Panc1 (cell line): ENCODE data around the gene GUCY1A1. TPM values are rescaled to one million over a fixed set of nuclear protein-coding genes. Genes with fewer than 3 reads are reported as not detected.

Experiments used
- ATAC-seq: fragments of 200-7000 bp; cut with Tn5 transposase; 2 replicates; pipeline ENCODE4 v1.9.1; 2020; ENCODE audit warnings: mild to moderate bottlenecking, moderate library complexity
- BruUV-seq: library from RNA; stranded (reverse); fragments of 400-500 nt; replicated peaks from 2 replicates; lab custom pipeline; 2021; lab: Mats Ljungman, UMichigan
- CTCF ChIA-PET: fragments of 300-600 bp; sonication (Branson Sonifier 250); formaldehyde crosslinking; loops from one replicate; lab custom pipeline; 2022; ENCODE audit warnings: antibody characterized with exemption; lab: Charles Lee
- POLR2A ChIA-PET: fragments of 300-600 bp; sonication (Branson Sonifier 250); formaldehyde crosslinking; loops from one replicate; lab custom pipeline; 2022; ENCODE audit warnings: antibody characterized with exemption; lab: Charles Lee
- DNase-seq: peaks from one replicate; pipeline ENCODE4 v3.0.0-alpha.2; 2010; ENCODE audit warnings: low read depth, low spot score
- H3K27ac ChIP-seq: 2 replicates; pipeline ENCODE4 v1.5.1; 2011; ENCODE audit warnings: mild to moderate bottlenecking, low read length, inconsistent platforms
- H3K27me3 ChIP-seq: fragments of 200-500 bp; sonication (Bioruptor generic); 2 replicates; pipeline ENCODE4 v1.6.0; 2014; ENCODE audit warnings: low read length, inconsistent platforms; ENCODE audit not compliant: control insufficient read depth, insufficient read depth
- H3K36me3 ChIP-seq: fragments of 200-500 bp; sonication (Bioruptor generic); 2 replicates; pipeline ENCODE4 v1.5.1; 2014; ENCODE audit warnings: inconsistent platforms, mild to moderate bottlenecking, low read length, moderate library complexity; ENCODE audit not compliant: control insufficient read depth, insufficient read depth
- H3K4me1 ChIP-seq: 2 replicates; pipeline ENCODE4 v1.5.1; 2011; ENCODE audit warnings: inconsistent platforms, mild to moderate bottlenecking, low read length, moderate library complexity; ENCODE audit not compliant: control insufficient read depth, insufficient read depth
- H3K4me3 ChIP-seq, 2 experiments: 2 replicates each; pipeline ENCODE4 v1.5.1; 2011 to 2012; ENCODE audit warnings: low read depth in 2 of 2, low read length in 2 of 2, mild to moderate bottlenecking in 2 of 2, inconsistent platforms in 1 of 2, moderate library complexity in 1 of 2
- H3K9me3 ChIP-seq: fragments of 200-500 bp; sonication (Bioruptor generic); 2 replicates; pipeline ENCODE4 v1.5.1; 2014; ENCODE audit warnings: low read depth, mild to moderate bottlenecking, inconsistent platforms, low read length, moderate library complexity; ENCODE audit not compliant: control insufficient read depth, insufficient read depth
- POLR2AphosphoS5 ChIP-seq: IDR thresholded peaks from 2 replicates; pipeline ENCODE4 v1.6.1; 2012; ENCODE audit warnings: mild to moderate bottlenecking, low read depth, low read length, moderate library complexity
- REST ChIP-seq, 2 experiments: IDR thresholded peaks; 2 replicates each; pipeline ENCODE4 v1.6.1; 2011 to 2012; ENCODE audit warnings: low read depth in 2 of 2, control low read depth in 1 of 2, low read length in 1 of 2, mild to moderate bottlenecking in 1 of 2, moderate library complexity in 1 of 2; ENCODE audit not compliant: insufficient read depth in 1 of 2
- SIN3A ChIP-seq: IDR thresholded peaks from 2 replicates; pipeline ENCODE4 v1.6.1; 2012; ENCODE audit warnings: low read depth, mild to moderate bottlenecking, low read length, moderate library complexity, borderline replicate concordance; ENCODE audit not compliant: insufficient read depth
- TCF7L2 ChIP-seq: IDR thresholded peaks from 2 replicates; pipeline ENCODE4 v1.6.1; 2011; ENCODE audit warnings: mild to moderate bottlenecking, low read depth, low read length, inconsistent platforms
- in situ Hi-C: cut with HindIII; loops from 2 replicates; pipeline ENCODE4 v1.10.0; 2016; ENCODE audit warnings: low sequenced_read_pairs, low pct_unique_long_range_greater_than_20kb
- intact Hi-C: fragments of 100-400 bp; cut with micrococcal nuclease; formaldehyde crosslinking; loops from one replicate; pipeline ENCODE4 v1.10.0; 2022; ENCODE audit not compliant: unreplicated experiment
- total RNA-seq: library from RNA; stranded (reverse); gene quantifications from one replicate; pipeline ENCODE4 v1.2.1, GENCODE V29; 2021; ENCODE audit not compliant: unreplicated experiment
- TF ChIP-seq, protein P1 (sequence below): fragments of 450-650 bp; IDR thresholded peaks from 2 replicates; pipeline ENCODE4 v1.5.1; 2017; ENCODE audit warnings: mild to moderate bottlenecking

GUCY1A1 gene
- total RNA-seq, 1 experiment from 2014 or later, result 0.57 TPM

DNA sequence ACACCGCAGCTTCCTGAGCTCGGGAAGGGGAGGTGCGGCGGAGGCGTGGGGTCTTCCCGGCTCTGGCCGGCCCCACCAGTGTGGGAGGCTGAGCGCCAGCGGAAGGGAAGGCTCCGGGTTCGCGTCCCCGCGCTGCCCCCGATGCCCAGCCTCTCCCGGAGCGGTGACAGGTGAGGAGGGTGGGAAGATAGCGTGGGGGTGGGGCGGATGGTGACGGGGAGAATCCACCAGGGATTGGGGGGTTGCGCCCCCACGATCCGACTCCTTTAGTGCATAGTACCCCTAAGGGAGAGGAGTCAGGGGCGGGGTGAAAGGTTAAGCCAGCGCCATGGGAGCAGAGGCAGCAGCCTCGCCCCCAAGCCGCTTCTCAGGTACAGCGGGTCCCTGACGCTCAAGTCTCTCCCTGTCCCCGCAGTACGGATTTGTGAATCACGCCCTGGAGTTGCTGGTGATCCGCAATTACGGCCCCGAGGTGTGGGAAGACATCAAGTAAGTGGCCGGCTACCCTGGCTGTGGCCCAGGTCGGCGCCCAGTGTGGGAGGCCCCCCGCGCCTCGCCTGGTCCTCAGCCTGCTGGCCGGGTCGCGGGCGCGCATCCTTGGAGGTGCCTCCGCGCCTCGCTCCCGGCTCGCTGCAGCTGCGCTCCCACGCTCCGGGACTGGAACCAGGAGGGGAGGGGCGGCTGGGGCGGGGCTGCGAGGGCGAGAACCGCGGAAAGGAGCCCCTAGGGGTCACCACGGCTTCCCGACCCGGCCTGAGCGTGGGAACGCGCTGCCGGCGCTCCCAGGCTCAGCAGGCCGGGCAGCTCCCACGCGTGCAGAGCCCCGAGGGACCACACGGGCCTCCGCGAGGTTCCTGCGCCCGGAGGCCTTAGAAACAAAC is 93.0 kb downstream of the GUCY1A1 start:
- H3K4me1 ChIP-seq, result no peaks in the 10 kb centered on the region
- peak overlapping the region; percentile 43 to 55 for H3K4me3 ChIP-seq
- no peaks in the 10 kb centered on the region for H3K27me3 ChIP-seq
- intact Hi-C loops (no loop called here), in situ Hi-C loops (no loop called here)
- ChIA-PET POLR2A (interaction anchor here (0.6 kb wide), 1 partner anchor 156 kb away, joined by 16 read pairs; no protein-coding TSS in a partner anchor), CTCF (no interaction called here)
- no TSS peak for BruUV-seq
- ATAC-seq (peak; percentile 60; the same call in 1 of the 2 replicates), DNase-seq (no peak)
- no peaks in the 10 kb centered on the region for H3K9me3 ChIP-seq
- no peaks in the 10 kb centered on the region for H3K36me3 ChIP-seq
- H3K27ac ChIP-seq, result no peak overlapping the region
- TF ChIP-seq TCF7L2, result no peak
- no peak for TF ChIP-seq POLR2AphosphoS5
- no peak for TF ChIP-seq SIN3A
- no peak for TF ChIP-seq REST (IDR thresholded peaks at IDR 0.05; ENCODE audit: insufficient read depth in 1 of 2, low read depth in 2 of 2, low read length in 1 of 2)

GRCh38 chr4:155761047-155761446 is 94.4 kb downstream of the GUCY1A1 start:
- ATAC-seq (no peak), DNase-seq (no peak)
- Histone ChIP-seq H3K9me3 (no peaks in the 10 kb centered on the region), H3K27me3 (no peaks in the 10 kb centered on the region), H3K27ac (no peak overlapping the region), H3K4me3 (no peak overlapping the region), H3K36me3 (no peaks in the 10 kb centered on the region), H3K4me1 (no peaks in the 10 kb centered on the region)
- in situ Hi-C loops, result no loop called here
- TF ChIP-seq, protein P1, sequence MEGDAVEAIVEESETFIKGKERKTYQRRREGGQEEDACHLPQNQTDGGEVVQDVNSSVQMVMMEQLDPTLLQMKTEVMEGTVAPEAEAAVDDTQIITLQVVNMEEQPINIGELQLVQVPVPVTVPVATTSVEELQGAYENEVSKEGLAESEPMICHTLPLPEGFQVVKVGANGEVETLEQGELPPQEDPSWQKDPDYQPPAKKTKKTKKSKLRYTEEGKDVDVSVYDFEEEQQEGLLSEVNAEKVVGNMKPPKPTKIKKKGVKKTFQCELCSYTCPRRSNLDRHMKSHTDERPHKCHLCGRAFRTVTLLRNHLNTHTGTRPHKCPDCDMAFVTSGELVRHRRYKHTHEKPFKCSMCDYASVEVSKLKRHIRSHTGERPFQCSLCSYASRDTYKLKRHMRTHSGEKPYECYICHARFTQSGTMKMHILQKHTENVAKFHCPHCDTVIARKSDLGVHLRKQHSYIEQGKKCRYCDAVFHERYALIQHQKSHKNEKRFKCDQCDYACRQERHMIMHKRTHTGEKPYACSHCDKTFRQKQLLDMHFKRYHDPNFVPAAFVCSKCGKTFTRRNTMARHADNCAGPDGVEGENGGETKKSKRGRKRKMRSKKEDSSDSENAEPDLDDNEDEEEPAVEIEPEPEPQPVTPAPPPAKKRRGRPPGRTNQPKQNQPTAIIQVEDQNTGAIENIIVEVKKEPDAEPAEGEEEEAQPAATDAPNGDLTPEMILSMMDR, result no peak
- TF ChIP-seq REST (IDR thresholded peaks at IDR 0.05; ENCODE audit: insufficient read depth in 1 of 2, low read depth in 2 of 2, low read length in 1 of 2) (no peak), POLR2AphosphoS5 (no peak), SIN3A (no peak)
- no TSS peak for BruUV-seq
- intact Hi-C loops, result no loop called here
- ChIA-PET POLR2A (no interaction called here), CTCF (no interaction called here)
